G401 (cell line): ENCODE measurements around the gene CRACDL. TPM values are rescaled to one million over a fixed set of nuclear protein-coding genes. Genes with fewer than 3 reads are reported as not detected.
A peak's percentile ranks its signal among the peaks of the same experiment; 100 is the strongest.

Source experiments
- DNase-seq: peaks from one replicate; pipeline ENCODE4 v3.0.0-alpha.2; 2015; ENCODE audit warnings: low spot score
- in situ Hi-C: cut with HindIII; loops from 2 replicates; pipeline ENCODE4 v1.10.0; 2016; ENCODE audit warnings: low sequenced_read_pairs, mixed read lengths
- total RNA-seq: library from RNA; depleted of rRNA; stranded (reverse); fragments of >200 nt; shearing (Covaris generic); gene quantifications from 2 replicates; pipeline ENCODE4 v1.2.3, GENCODE V29; 2014

Gene CRACDL
- total RNA-seq, 1 experiment from 2014 or later: 2.9 TPM

DNA sequence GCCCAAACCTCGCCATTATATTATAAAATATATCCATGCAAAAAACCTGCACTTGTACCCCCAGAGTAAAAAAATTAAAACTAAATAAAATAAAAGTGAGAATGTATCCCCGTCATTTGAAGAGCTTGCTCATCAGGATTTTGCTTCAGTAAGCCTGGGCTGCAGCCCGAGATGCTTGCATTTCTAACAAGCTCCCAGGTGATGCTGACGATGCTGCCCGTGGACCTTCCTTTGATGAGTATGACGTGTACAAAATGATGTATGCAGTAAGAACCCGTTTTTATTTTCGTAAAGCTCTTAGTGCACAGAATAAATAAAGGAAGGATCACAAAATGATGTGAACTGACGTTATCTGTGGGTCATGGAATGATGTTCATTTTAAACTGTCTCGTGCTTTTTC is 63.5 kb downstream of the CRACDL start:
- in situ Hi-C loops: no loop called here
- no peak for DNase-seq

DNA sequence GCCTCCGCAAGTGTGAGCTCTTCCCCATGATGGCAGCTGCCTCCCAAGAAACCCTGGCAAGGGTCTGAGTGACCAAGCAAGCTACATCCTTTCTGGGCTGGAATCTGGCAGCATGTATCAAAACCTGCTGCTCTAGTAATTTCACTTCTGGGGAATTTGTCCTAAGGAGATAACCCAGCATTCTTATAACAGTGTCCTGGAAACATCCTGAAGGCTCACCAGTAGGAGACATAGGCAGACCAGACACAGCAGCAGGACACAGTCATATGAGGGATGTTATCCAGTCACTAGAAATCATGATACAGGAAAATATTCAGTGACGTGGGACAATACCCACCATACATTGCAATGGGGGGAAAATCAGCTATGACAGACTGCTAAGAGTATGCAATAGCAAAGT is 64.5 kb downstream of the CRACDL start:
- in situ Hi-C loops: no loop called here
- DNase-seq: no peak

DNA sequence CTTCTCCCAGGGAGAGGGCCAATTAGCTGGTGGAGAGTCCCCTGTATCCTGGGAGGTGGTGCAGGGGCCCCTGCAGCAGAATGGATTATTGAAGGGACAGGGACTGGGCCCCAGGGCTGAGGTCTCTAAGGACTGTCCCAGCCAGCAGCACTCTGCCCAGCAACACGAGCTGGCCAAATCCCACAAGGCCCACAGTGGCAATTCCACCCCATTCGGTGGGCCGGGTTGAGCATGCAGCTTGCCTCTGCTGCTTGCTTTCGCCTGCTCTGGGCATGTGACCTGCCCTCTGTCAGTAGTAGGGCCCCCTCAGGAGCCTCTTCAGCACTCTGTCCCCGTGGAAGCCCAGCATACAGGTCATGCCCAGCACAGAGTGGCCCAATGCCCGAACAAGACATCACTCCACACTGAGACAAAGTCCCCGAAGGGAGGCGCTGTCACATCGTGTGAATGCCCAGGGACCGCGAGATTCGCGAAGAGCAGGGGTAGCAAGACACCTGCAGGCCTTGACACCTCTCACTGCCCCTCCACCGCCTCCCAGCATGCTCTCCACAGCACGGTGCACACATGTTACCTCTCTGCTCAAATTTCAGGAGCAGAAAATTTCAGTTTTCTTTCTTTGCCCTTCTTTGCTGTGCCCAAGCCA is 65.4 kb downstream of the CRACDL start:
- DNase-seq: no peak
- in situ Hi-C loops: no loop called here

DNA sequence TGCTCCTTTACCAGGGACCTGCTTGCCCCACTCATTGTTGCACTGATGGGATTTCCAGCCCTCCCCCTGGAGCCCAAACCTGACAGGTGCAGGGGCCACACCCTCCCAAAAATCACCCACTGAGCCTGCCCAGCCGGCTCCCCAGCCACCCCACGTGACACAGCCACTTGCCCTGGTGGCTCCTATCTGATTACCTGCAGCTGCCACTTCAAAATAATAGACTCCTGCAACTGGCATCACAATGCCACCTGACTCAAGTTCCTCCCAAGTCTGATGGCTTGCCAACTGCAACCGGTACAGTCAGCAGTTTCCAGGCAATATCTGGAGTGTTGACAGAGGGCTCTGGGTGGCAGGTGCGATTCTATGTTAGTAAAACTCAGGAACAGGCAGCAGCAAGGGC is 66.2 kb downstream of the CRACDL start:
- peak; percentile 43 for DNase-seq
- in situ Hi-C loops: no loop called here

DNA sequence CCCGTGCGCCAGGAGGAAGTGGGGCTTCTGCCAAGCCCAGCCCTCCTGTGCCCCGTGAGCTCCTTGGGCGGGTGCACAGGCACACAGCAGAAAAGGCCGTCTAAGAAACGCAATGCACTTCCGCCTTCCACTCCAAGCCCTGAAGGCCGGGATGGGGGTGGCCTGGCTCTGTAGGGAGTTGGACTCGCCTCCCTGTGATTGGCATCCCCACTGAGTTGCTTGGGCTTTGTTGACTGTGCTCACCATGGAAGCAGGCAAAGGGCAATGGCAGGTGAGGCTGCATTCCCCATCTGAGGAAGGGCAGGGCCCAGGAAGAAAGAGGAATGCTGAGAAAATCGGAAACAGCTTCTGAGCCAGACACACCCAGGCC is 66.8 kb downstream of the CRACDL start:
- DNase-seq: no peak
- in situ Hi-C loops: no loop called here

DNA sequence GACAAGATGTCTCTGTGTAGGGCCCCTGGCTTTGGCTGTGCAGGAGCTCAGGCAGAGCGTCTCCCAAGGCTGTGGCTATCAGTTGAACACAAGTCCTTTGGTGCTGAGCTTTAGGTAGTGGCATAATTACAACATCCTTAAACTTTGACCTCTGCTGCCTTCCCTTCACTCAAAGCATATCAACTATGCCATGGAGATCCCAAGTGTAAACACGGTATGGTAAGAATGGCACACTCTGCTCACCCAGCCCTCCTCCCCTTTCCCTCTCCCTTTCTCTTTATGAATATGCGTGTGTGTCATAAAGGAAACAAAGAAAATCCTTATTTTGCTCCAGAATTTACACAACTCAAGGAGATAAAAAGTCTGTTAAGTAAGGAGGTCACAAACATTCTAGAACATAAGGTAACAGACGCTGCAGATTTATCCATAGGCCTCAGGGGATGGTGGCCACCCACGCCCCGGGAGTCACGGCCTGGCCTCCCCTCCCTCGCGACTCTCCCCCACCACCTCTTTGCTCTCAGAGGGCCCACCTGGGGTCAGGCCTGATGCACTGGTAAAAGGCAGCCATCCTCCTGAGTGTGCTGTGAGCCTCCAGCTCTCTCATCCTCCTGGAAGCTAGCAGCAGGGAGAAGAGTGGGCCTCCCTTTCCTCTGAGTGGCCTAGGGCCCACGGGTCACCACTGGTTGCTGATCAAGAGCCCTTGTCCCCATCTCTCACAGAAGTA is 67.3 kb downstream of the CRACDL start:
- in situ Hi-C loops: no loop called here
- no peak for DNase-seq

DNA sequence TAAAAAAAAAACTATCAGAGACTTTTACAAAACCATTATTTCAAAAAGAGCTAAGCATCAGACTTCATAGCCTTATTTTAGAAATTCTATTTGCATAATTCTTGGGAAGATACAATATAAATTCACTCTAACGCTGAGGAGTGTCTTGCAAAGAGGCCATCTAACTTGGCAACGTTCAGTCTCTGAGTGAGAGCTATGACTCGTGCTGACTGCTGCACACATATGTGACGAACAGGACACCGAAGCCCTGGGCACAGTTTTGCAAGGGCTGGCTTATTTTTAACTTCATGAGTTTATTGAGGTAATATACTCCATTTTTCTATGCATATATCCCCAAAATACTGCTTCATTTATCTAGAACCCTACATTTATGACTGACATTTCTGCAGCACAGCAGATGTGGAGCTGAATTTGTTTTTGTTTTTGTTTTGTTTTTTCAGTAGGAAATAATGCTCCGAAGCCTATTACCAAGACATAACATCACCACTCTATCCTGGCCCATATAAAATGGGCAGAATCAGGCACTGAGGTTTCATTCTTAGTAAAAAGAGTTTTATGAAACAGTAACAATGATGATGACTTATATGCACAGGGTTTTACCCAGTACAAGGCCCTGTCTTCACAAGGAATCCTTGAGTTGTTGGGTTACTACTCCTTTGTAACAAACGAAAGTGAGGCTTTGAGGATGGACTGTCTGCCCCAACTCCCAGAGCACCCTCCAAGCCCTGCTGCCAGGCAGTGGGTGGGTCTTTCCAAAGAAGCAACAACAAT is 68.3 kb downstream of the CRACDL start:
- in situ Hi-C loops: no loop called here
- DNase-seq: peak; percentile 41

DNA sequence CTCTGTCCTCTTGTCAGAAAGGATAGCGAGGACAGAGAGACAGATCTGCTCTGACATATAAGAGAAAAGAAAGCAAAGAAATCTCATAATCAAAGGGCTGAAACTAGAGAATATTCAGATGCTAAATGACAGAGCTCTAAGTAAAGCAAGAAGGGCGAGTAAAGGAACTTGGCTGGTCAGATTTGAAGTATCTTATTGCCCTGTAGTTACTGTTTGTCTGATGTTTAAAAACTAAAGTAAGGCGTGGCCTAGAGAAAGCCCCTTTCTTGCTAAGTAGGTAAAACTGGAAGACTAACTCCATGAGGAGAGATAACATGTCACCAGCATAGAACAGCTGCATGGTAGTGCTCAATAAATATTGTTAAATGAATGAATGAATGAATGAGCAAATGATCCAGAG is 70.0 kb downstream of the CRACDL start:
- in situ Hi-C loops: no loop called here

DNA sequence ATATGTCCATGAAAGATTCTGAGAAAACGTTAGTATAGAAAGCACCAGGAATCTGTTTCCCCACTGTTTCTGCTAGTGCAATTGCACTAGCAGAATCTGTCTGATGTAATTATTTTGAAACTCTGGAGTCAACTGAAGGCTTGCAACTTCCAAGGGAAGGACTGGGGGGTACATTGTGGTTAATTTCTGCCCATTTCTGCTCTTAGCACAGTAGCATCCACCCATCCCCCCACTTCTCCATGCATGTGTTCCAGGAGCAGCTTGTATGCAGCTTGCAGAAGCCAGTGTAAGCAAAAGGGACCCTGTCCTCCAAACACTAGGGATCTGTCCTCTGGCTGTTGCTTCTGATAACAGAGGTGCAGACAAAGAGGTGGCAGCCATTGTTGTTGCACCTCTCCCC is 74.4 kb downstream of the CRACDL start:
- no peak for DNase-seq
- in situ Hi-C loops: no loop called here

More for the DNA sequence above, 70.0 kb downstream of the CRACDL start:
- no peak for DNase-seq

DNA sequence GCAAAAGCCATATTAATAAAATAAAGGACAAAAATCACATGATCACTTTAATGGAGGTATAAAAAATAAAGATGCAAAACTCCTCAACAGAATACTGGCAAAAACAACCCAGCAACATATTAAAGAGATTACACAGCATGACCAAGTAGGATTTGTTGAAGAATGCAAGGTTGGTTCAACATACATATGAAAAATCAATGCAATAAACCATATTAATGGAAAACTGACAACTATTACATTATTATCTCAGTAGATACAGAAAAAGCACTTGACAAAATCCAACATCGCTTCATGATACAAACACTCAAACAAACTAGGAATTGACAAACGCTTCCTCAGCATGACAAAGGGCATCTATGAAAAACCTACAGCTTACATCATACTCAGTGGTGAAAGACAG is 76.7 kb downstream of the CRACDL start:
- in situ Hi-C loops: no loop called here
- DNase-seq: no peak

DNA sequence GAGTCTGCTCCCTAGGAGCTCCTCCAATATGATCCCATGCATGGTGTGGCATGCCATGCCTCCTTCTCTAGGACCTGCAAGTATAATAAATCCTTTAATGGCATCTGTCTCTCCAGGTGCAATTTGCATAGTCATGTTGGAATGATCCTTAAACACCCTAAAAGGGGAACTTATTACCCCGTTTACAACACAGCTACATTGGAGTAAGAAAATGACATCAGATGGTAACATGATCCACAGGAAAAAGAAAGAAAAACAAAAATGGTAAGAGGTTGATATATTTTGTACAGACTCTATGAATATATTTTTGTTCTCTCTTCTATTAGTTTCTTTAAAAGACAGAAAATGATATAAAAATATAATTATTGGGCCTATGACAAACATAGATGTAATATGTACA is 79.0 kb downstream of the CRACDL start:
- DNase-seq: no peak
- in situ Hi-C loops: no loop called here

DNA sequence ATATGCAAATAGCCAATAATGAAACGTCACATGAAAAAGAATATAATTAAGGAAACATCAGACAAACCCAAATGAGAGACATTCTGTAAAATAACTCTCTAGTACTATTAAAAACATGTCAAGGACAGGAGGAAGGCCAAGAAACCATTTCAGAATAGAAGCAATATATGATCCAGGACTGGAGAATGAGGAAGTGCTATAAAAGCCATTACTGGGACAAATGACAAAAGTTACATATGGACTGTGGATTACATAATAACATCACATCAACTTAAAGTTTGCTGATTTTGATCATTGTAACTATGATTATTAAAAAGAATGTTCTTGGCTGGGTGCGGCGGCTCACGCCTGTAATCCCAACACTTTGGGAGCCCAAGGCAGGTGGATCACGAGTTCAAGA is 81.3 kb downstream of the CRACDL start:
- in situ Hi-C loops: no loop called here
- no peak for DNase-seq

DNA sequence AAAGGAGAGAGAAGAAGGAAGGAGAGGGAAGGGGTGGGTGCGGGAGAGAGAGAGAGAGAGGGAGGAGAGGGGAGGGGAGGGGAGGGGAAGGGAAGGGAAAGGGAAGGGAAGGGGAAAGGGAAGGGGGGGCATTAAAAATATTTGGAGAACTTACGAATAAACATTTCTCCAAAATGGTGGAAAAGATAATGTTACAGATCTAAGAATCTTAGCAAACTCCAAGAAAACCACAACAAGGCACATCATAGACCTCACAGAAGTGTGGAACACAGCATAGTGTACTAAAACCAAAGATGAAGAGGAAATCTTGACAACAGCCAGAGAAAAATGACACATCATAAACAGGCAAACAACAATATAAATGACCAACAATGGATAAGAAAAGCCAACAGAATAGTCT is 83.1 kb downstream of the CRACDL start:
- DNase-seq: no peak
- in situ Hi-C loops: no loop called here

DNA sequence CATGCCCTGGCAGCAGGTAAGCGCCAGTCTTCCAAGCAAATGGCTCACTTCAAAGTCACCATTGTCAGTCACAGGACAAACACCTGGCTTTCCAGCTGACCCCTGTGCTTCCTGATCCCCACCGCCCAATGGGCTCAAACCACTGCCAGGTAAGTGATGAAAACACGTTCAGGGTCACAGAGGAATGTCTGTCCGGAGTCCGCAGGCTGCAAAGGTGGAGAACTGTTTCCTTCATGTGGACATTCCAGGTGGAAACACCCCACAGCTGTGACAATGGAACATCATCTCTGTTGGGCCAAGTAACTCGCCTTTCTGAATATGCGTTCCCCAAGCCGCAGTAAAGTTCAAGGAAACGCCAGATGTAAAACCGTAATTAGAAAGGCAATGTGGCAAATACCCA is 86.0 kb downstream of the CRACDL start:
- in situ Hi-C loops: no loop called here
- no peak for DNase-seq

DNA sequence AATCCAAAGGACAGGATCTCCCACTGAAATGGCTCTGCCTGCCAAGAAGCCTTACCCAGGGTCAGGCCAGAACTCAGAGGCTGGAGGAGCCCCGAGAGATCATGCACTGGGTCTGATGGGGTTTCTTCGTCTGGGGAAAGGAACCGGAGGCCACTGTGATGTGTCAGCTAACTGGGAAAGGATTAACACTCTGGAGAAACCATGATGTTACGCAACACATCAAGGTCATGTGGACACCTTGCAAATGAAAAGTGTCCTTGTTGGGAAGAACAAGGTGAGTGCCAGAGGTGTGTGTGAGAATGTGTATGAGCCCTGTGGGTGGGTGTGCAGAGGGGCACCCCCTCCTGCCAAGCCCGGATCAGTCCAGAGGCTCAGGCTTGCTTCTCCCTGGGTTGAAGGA is 86.9 kb downstream of the CRACDL start:
- in situ Hi-C loops: no loop called here
- no peak for DNase-seq

DNA sequence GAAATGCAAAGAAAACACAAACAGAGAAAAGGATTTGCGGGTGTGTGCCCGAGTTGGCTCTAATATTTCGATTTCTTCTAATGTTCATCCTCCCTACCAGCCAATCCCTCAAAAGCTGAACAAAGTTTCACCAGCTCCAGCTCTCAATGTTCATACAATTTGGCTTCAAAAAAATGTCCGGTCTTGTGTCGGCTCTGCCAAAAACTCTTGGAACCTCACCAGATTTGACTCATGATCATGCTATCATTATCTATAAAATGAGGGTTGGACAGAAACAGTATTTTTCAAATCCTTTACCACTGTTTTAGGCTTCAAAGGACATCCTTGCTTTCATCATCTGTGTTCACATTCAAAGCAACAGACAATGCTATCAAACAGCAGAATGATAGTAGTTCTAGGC is 88.2 kb downstream of the CRACDL start:
- in situ Hi-C loops: no loop called here
- DNase-seq: no peak

DNA sequence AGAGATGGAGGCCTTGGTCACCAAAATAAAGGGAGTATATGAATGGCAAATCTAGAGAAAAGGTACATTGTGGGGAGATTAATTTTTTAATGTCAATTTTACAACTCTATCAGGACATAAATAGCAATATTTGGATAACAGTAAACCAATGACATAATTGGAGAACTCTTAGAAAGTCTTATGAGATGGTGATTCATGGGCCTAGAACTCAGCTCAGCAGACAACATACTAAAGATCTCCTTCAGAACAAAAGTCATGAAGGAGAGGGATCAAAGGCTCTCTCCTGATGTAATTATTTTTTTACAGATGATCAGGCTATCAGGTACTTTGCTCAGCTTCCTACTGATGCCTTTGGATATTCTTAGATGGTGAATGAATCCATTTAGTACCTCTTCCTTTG is 90.0 kb downstream of the CRACDL start:
- in situ Hi-C loops: no loop called here
- DNase-seq: no peak

DNA sequence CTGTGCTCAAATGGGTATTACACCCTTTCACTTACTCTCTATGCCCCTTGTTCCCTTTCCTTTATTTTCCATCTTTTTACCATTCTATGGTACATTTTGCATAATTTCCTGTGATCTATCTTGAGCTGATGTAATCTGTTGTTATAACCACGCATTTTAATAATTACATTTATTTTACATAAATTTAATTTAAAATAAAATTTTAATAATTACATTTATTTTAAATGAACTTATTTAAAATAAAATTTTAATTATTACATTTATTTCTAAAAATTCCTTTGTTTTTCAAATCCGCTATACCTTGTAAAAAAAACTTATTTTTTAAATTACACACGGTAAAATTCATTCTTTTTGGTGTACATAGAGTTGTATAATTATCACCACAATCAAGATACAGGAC is 93.9 kb downstream of the CRACDL start:
- in situ Hi-C loops: no loop called here
- no peak for DNase-seq

DNA sequence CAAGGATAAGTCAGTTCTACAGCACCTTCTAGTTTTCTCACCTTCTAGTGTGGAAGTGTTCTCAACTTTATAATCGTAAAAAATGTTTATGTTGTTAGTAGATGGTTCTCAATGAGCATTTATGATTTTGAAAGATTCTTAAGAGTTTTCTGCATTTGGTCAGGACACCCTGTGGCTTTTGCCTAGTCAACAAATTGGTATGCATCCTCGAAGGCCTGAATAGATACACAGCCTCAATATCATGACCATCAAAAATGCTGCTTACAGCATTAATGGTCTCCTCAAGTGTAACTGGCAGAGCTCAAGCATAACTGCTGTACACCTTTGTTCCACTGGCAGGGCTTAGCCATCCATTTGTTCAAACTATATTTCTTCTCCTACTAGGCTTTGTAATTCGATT is 96.7 kb downstream of the CRACDL start:
- DNase-seq: no peak
- in situ Hi-C loops: no loop called here

DNA sequence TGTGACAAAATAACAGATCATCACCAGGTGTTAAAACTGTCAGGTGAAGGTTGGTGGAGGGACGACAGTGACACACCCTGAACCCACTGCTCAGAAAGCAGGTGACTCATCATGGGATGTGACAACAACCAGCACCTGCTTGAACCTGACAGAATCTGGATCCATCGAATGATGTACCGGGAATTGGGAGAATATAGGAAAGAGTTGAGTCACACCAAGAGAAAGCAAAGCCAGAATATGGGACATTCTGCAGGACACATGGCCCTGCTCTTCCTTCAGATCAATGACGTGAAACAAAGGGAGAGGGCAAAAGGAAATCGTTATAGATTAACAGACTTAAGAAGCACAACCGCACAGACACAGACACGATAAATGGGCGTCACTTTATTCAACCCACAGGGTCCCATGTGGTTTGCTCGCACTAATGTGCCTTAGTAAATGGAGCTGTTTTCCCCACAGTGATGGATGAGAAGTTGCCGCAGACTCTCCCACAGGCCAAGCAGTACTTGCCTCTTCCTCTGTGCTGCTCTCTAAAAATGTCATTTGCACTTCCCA is 100.1 kb downstream of the CRACDL start:
- in situ Hi-C loops: no loop called here

More for the DNA sequence above, 100.1 kb downstream of the CRACDL start:
- DNase-seq: no peak
